WTC11 (cell line): ENCODE measurements around the gene TAF4.

Experiments used
- ESRRA ChIP-seq: sonication (generic); formaldehyde crosslinking; IDR thresholded peaks from 2 replicates; pipeline ENCODE4 v1.8.1; 2022; ENCODE audit warnings: mild to moderate bottlenecking, missing genetic modification reagents, borderline replicate concordance
- KAT7 ChIP-seq: sonication (generic); formaldehyde crosslinking; IDR thresholded peaks from 2 replicates; pipeline ENCODE4 v1.8.1; 2023; ENCODE audit warnings: missing genetic modification reagents, mild to moderate bottlenecking, borderline replicate concordance
- RELA ChIP-seq: sonication (generic); formaldehyde crosslinking; IDR thresholded peaks from 2 replicates; pipeline ENCODE4 v1.8.1; 2022; ENCODE audit warnings: missing genetic modification reagents, mild to moderate bottlenecking, borderline replicate concordance
- ZNF138 ChIP-seq: sonication (generic); formaldehyde crosslinking; conservative IDR thresholded peaks from 2 replicates; pipeline ENCODE4 v1.8.1; 2022; ENCODE audit warnings: mild to moderate bottlenecking, moderate library complexity, missing genetic modification reagents
- ZNF232 ChIP-seq: sonication (generic); formaldehyde crosslinking; IDR thresholded peaks from 2 replicates; pipeline ENCODE4 v1.8.0; 2022; ENCODE audit warnings: mild to moderate bottlenecking, missing genetic modification reagents
- ZNF416 ChIP-seq: fragments of 250-450 bp; sonication (Bioruptor Pico); IDR thresholded peaks from 2 replicates; pipeline ENCODE4 v1.9.0; 2021; ENCODE audit warnings: mild to moderate bottlenecking, inconsistent platforms
- TF ChIP-seq, protein P1 (sequence below): sonication (generic); formaldehyde crosslinking; IDR thresholded peaks from 2 replicates; pipeline ENCODE4 v1.8.0; 2022; ENCODE audit warnings: mild to moderate bottlenecking, missing genetic modification reagents
- TF ChIP-seq, protein P2 (sequence below): fragments of 200-600 bp; IDR thresholded peaks from 2 replicates; pipeline ENCODE4 v1.8.0; 2022; ENCODE audit warnings: antibody characterized with exemption
- TF ChIP-seq, protein P3 (sequence below): sonication (generic); formaldehyde crosslinking; IDR thresholded peaks from 2 replicates; pipeline ENCODE4 v1.8.1; 2022; ENCODE audit warnings: mild to moderate bottlenecking, moderate library complexity, missing genetic modification reagents

DNA sequence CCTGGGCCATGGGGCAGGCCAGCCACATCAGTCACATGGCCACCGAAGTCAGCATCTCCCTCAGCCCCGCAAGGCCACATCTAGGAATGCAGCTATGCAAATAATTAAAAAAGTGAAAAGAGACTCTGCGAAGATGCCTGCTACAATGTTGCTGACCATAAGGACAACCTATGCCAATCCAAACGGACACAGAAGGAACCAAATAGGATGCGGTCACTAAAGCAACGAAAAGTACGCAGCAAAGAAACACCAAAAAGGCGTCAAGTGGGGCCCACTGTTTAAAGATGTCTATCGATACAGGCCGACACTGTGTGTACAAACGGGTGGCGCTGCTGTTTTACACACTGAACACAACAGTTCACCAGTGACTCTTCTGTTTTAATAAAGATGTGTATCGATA is 56.4 kb downstream of the TAF4 start:
- TF ChIP-seq, protein P1, sequence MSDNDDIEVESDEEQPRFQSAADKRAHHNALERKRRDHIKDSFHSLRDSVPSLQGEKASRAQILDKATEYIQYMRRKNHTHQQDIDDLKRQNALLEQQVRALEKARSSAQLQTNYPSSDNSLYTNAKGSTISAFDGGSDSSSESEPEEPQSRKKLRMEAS (CRISPR knock-in tag) = no peak
- TF ChIP-seq RELA (no peak), ZNF232 (CRISPR knock-in tag) (no peak), KAT7 (CRISPR knock-in tag) (no peak), ESRRA (CRISPR knock-in tag) (no peak), ZNF416 (CRISPR knock-in tag) (no peak), ZNF138 (CRISPR knock-in tag) (no peak)
- TF ChIP-seq, protein P2, sequence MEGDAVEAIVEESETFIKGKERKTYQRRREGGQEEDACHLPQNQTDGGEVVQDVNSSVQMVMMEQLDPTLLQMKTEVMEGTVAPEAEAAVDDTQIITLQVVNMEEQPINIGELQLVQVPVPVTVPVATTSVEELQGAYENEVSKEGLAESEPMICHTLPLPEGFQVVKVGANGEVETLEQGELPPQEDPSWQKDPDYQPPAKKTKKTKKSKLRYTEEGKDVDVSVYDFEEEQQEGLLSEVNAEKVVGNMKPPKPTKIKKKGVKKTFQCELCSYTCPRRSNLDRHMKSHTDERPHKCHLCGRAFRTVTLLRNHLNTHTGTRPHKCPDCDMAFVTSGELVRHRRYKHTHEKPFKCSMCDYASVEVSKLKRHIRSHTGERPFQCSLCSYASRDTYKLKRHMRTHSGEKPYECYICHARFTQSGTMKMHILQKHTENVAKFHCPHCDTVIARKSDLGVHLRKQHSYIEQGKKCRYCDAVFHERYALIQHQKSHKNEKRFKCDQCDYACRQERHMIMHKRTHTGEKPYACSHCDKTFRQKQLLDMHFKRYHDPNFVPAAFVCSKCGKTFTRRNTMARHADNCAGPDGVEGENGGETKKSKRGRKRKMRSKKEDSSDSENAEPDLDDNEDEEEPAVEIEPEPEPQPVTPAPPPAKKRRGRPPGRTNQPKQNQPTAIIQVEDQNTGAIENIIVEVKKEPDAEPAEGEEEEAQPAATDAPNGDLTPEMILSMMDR = no peak
- TF ChIP-seq, protein P3, sequence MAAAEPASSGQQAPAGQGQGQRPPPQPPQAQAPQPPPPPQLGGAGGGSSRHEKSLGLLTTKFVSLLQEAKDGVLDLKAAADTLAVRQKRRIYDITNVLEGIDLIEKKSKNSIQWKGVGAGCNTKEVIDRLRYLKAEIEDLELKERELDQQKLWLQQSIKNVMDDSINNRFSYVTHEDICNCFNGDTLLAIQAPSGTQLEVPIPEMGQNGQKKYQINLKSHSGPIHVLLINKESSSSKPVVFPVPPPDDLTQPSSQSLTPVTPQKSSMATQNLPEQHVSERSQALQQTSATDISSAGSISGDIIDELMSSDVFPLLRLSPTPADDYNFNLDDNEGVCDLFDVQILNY = no peak
